HCT116 (cell line): ENCODE measurements around the gene MAPRE3. TPM values are rescaled to one million over a fixed set of nuclear protein-coding genes. Genes with fewer than 3 reads are reported as not detected.

ENCODE experiments used
- ATAC-seq: fragments of 200-7000 bp; cut with Tn5 transposase; 2 replicates; pipeline ENCODE4 v1.9.1; 2020; ENCODE audit warnings: mild to moderate bottlenecking, moderate library complexity
- BruUV-seq: library from RNA; stranded (reverse); fragments of 400-500 nt; replicated peaks from 2 replicates; lab custom pipeline; 2021; lab: Mats Ljungman, UMichigan
- CTCF ChIA-PET: fragments of 300-600 bp; sonication (Branson Sonifier 250); formaldehyde crosslinking; loops from one replicate; lab custom pipeline; 2021; ENCODE audit warnings: antibody characterized with exemption; lab: Charles Lee
- POLR2A ChIA-PET: fragments of 300-600, 350-600 bp; sonication (Branson Sonifier 250); formaldehyde crosslinking; loops from one replicate; lab custom pipeline; 2021; ENCODE audit warnings: antibody characterized with exemption; lab: Charles Lee
- RAD21 ChIA-PET, 2 experiments: fragments of 300-600 bp; sonication (Branson Sonifier 250); formaldehyde crosslinking; loops; one replicate each; lab custom pipeline; 2023; ENCODE audit warnings: low total read pairs in 2 of 2; ENCODE audit not compliant: uncharacterized antibody in 2 of 2, unreplicated experiment in 2 of 2, low non-redundant PET in 1 of 2; lab: Charles Lee
- DNase-seq: peaks from one replicate; pipeline ENCODE4 v3.0.0-alpha.2; 2010; ENCODE audit warnings: low read depth, low spot score
- H2AFZ ChIP-seq: fragments of 200-600 bp; shearing (Covaris generic), sonication (generic); 2 replicates; pipeline ENCODE4 v1.6.1; 2017; ENCODE audit warnings: low read depth, mixed run types, mixed read lengths, antibody characterized with exemption, low read length; ENCODE audit not compliant: poor library complexity, severe bottlenecking
- H3K27ac ChIP-seq: 2 replicates; pipeline ENCODE4 v1.5.1; 2012; ENCODE audit warnings: low read depth, low read length
- H3K27me3 ChIP-seq: fragments of 200-600 bp; sonication (generic); 2 replicates; pipeline ENCODE4 v1.6.1; 2016; ENCODE audit warnings: mixed run types, low read length, mixed read lengths; ENCODE audit not compliant: insufficient read depth
- H3K36me3 ChIP-seq, 2 experiments: fragments of 200-500 bp in 1 of 2; fragments of 200-600 bp in 1 of 2; sonication (Bioruptor generic) in 1 of 2; sonication (generic) in 1 of 2; 2 replicates each; pipeline versions ENCODE4 v1.5.1 to v1.6.1; 2014 to 2016; ENCODE audit warnings: low read length in 2 of 2, inconsistent platforms in 1 of 2, mixed read lengths in 1 of 2, mixed run types in 1 of 2; ENCODE audit not compliant: insufficient read depth in 2 of 2, control insufficient read depth in 1 of 2
- H3K4me1 ChIP-seq, 2 experiments: fragments of 200-600 bp in 1 of 2; sonication (generic) in 1 of 2; 2 replicates each; pipeline versions ENCODE4 v1.5.1 to v1.6.1; 2012 to 2017; ENCODE audit warnings: low read length in 2 of 2, inconsistent platforms in 1 of 2, mild to moderate bottlenecking in 1 of 2, mixed read lengths in 1 of 2, mixed run types in 1 of 2, moderate library complexity in 1 of 2; ENCODE audit not compliant: insufficient read depth in 2 of 2, control insufficient read depth in 1 of 2
- H3K4me2 ChIP-seq: fragments of 200-600 bp; sonication (generic); 2 replicates; pipeline ENCODE4 v1.6.1; 2017; ENCODE audit warnings: mixed run types, low read length, mixed read lengths
- H3K4me3 ChIP-seq, 2 experiments: fragments of 200-600 bp in 1 of 2; sonication (generic) in 1 of 2; replicated peaks in 1 of 2; 2 replicates each; pipeline ENCODE4 v1.5.1; 2011 to 2016; ENCODE audit warnings: low read length in 2 of 2, control low read depth in 1 of 2, low read depth in 1 of 2, mild to moderate bottlenecking in 1 of 2, mixed read lengths in 1 of 2, mixed run types in 1 of 2
- H3K79me2 ChIP-seq: fragments of 200-600 bp; sonication (generic); 2 replicates; pipeline ENCODE4 v1.6.1; 2017; ENCODE audit warnings: mild to moderate bottlenecking, mixed run types, low read length, moderate library complexity, mixed read lengths; ENCODE audit not compliant: insufficient read depth
- H3K9ac ChIP-seq: fragments of 200-600 bp; sonication (generic); 2 replicates; pipeline ENCODE4 v1.6.1; 2016; ENCODE audit warnings: low read length, mixed read lengths
- H3K9me2 ChIP-seq: fragments of 200-600 bp; sonication (generic), shearing (Covaris generic); 2 replicates; pipeline ENCODE4 v1.6.1; 2017; ENCODE audit warnings: mixed run types, mild to moderate bottlenecking, moderate library complexity; ENCODE audit not compliant: insufficient read depth
- H3K9me3 ChIP-seq, 2 experiments: fragments of 200-500 bp in 1 of 2; fragments of 200-600 bp in 1 of 2; sonication (Bioruptor generic) in 1 of 2; sonication (generic) in 1 of 2; 2 replicates each; pipeline ENCODE4 v1.6.1; 2014 to 2017; ENCODE audit warnings: low read length in 2 of 2, mixed read lengths in 2 of 2, inconsistent platforms in 1 of 2, low read depth in 1 of 2, mild to moderate bottlenecking in 1 of 2, mixed run types in 1 of 2, moderate library complexity in 1 of 2; ENCODE audit not compliant: control insufficient read depth in 1 of 2, insufficient read depth in 1 of 2
- H4K20me1 ChIP-seq: fragments of 200-600 bp; sonication (generic), shearing (Covaris generic); 2 replicates; pipeline ENCODE4 v1.6.1; 2017; ENCODE audit warnings: mixed run types, mild to moderate bottlenecking, moderate library complexity; ENCODE audit not compliant: insufficient read depth
- CBX3 ChIP-seq: IDR thresholded peaks from 2 replicates; pipeline ENCODE4 v1.6.1; 2012; ENCODE audit warnings: low read depth
- EGR1 ChIP-seq: IDR thresholded peaks from 2 replicates; pipeline ENCODE4 v1.6.1; 2012; ENCODE audit warnings: low read depth
- EZH2 ChIP-seq: fragments of 200-600 bp; sonication (generic); IDR thresholded peaks from 2 replicates; pipeline ENCODE4 v1.6.1; 2017; ENCODE audit warnings: antibody characterized with exemption, mixed run types
- FOSL1 ChIP-seq: IDR thresholded peaks from 2 replicates; pipeline ENCODE4 v1.6.1; 2012; ENCODE audit warnings: low read depth
- SIN3A ChIP-seq: IDR thresholded peaks from 2 replicates; pipeline ENCODE4 v1.6.1; 2012; ENCODE audit warnings: low read depth
- SRF ChIP-seq: IDR thresholded peaks from 2 replicates; pipeline ENCODE4 v1.6.1; 2012; ENCODE audit warnings: low read depth
- YY1 ChIP-seq: IDR thresholded peaks from 2 replicates; pipeline ENCODE4 v1.6.1; 2011; ENCODE audit warnings: low read length, low read depth, moderate library complexity, mild to moderate bottlenecking; ENCODE audit not compliant: insufficient replicate concordance; ENCODE audit errors: extremely low read depth
- ZNF274 ChIP-seq: fragments of 200-500 bp; sonication (Bioruptor generic); IDR thresholded peaks from 2 replicates; pipeline ENCODE4 v1.6.1; 2014; ENCODE audit warnings: mild to moderate bottlenecking, low read depth, low read length, inconsistent platforms
- intact Hi-C: fragments of 100-400 bp; cut with micrococcal nuclease; formaldehyde crosslinking; loops from 2 replicates; pipeline ENCODE4 v1.10.0; 2022
- total RNA-seq: library from RNA; stranded (reverse); gene quantifications from one replicate; pipeline ENCODE4 v1.2.1, GENCODE V29; 2021; ENCODE audit not compliant: unreplicated experiment

Gene MAPRE3
- total RNA-seq, 1 experiment from 2014 or later = 12.1 TPM

GRCh38 chr2:26945991-26946750 is 24.3 kb upstream of the MAPRE3 start:
- ChIA-PET CTCF (interaction anchor here (1.7 kb wide), 1 partner anchor 15 kb away, joined by 5 read pairs; no protein-coding TSS in a partner anchor), POLR2A (no interaction called here), RAD21 (no interaction called here)
- no peak overlapping the region for H2AFZ ChIP-seq
- H3K4me2 ChIP-seq = no peak overlapping the region
- DNase-seq (no peak), ATAC-seq (no peak)
- no TSS peak for BruUV-seq
- intact Hi-C loops = no loop called here
- no peak overlapping the region for H3K4me3 ChIP-seq
- no peaks in the 10 kb centered on the region for H3K9me3 ChIP-seq
- no peak overlapping the region for H3K27ac ChIP-seq
- no peak overlapping the region for H3K9ac ChIP-seq
- no peaks in the 10 kb centered on the region for H3K27me3 ChIP-seq
- H3K36me3 ChIP-seq = no peaks in the 10 kb centered on the region
- TF ChIP-seq SRF (no peak), CBX3 (no peak), EZH2 (no peak), ZNF274 (no peak), FOSL1 (no peak), YY1 (no peak), SIN3A (no peak), EGR1 (no peak)
- no peaks in the 10 kb centered on the region for H4K20me1 ChIP-seq
- peaks cover 0 to 16% of the 10 kb centered on the region in 2 experiments; a peak in 3 of 4 replicates for H3K4me1 ChIP-seq
- H3K9me2 ChIP-seq = no peaks in the 10 kb centered on the region
- H3K79me2 ChIP-seq = no peaks in the 10 kb centered on the region
